Measurements from ENCODE around the gene RASGRF2. TPM values are rescaled to one million over a fixed set of nuclear protein-coding genes. Genes with fewer than 3 reads are reported as not detected.

Gene RASGRF2
- total RNA-seq, 1 donor from 2014 or later = 4.8 TPM

DNA sequence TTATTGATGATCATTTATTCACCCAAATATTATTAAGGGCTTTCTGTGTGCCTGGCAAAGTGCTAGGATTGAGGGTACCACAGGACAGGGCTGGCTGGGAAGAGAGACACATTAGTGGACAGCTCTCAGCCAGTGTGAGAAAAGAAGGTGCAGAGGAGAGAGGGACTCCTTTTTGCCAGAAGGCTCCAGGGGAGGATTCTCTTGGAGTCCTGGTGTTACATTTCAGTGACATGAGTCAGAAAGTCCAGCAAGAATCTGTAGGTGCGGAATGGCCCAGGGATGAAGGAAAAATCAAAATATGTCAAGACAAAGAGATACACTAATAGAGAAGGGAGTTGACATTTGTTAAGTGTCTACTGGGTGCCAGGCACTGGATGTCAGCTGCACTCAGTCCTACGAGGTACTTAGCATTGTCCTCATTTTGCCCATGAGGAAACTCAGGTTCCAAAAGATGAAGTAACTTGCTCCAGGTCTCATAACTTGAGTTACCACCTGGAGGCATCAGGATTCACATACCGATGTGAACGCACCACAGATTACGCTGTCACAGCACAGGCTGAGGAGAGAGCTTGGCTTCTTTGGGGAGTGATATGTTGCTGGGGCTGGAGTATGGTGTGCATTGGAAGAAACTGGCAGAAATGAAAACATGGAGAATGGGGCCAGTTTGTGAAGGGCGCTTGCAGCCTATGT is 60.5 kb downstream of the RASGRF2 start:
- no peak overlapping the region for H3K4me3 ChIP-seq
- H3K9me3 ChIP-seq (replicated peaks) = no peaks in the 10 kb centered on the region
- intact Hi-C loops (cut with micrococcal nuclease) = no loop called here
- DNase-seq = no peak
- TF ChIP-seq, protein P1, sequence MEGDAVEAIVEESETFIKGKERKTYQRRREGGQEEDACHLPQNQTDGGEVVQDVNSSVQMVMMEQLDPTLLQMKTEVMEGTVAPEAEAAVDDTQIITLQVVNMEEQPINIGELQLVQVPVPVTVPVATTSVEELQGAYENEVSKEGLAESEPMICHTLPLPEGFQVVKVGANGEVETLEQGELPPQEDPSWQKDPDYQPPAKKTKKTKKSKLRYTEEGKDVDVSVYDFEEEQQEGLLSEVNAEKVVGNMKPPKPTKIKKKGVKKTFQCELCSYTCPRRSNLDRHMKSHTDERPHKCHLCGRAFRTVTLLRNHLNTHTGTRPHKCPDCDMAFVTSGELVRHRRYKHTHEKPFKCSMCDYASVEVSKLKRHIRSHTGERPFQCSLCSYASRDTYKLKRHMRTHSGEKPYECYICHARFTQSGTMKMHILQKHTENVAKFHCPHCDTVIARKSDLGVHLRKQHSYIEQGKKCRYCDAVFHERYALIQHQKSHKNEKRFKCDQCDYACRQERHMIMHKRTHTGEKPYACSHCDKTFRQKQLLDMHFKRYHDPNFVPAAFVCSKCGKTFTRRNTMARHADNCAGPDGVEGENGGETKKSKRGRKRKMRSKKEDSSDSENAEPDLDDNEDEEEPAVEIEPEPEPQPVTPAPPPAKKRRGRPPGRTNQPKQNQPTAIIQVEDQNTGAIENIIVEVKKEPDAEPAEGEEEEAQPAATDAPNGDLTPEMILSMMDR (IDR thresholded peaks at IDR 0.05; ENCODE audit: borderline replicate concordance) = no peak
- no peak overlapping the region for H3K27ac ChIP-seq (replicated peaks)
- H3K4me1 ChIP-seq = peaks cover 12% of the 10 kb centered on the region
- peaks cover 8% of the 10 kb centered on the region for H3K27me3 ChIP-seq (ENCODE audit: low read depth)
- H3K36me3 ChIP-seq = no peaks in the 10 kb centered on the region

GRCh38 chr5:81021486-81021885 is 61.3 kb downstream of the RASGRF2 start:
- no peak for DNase-seq
- H3K4me3 ChIP-seq = no peak overlapping the region
- H3K27ac ChIP-seq (replicated peaks) = no peak overlapping the region
- no peaks in the 10 kb centered on the region for H3K9me3 ChIP-seq (replicated peaks)
- H3K27me3 ChIP-seq (ENCODE audit: low read depth) = peaks cover 8% of the 10 kb centered on the region
- TF ChIP-seq, protein P1 (IDR thresholded peaks at IDR 0.05; ENCODE audit: borderline replicate concordance) = no peak
- peaks cover 12% of the 10 kb centered on the region for H3K4me1 ChIP-seq
- intact Hi-C loops (cut with micrococcal nuclease) = no loop called here
- no peaks in the 10 kb centered on the region for H3K36me3 ChIP-seq

DNA sequence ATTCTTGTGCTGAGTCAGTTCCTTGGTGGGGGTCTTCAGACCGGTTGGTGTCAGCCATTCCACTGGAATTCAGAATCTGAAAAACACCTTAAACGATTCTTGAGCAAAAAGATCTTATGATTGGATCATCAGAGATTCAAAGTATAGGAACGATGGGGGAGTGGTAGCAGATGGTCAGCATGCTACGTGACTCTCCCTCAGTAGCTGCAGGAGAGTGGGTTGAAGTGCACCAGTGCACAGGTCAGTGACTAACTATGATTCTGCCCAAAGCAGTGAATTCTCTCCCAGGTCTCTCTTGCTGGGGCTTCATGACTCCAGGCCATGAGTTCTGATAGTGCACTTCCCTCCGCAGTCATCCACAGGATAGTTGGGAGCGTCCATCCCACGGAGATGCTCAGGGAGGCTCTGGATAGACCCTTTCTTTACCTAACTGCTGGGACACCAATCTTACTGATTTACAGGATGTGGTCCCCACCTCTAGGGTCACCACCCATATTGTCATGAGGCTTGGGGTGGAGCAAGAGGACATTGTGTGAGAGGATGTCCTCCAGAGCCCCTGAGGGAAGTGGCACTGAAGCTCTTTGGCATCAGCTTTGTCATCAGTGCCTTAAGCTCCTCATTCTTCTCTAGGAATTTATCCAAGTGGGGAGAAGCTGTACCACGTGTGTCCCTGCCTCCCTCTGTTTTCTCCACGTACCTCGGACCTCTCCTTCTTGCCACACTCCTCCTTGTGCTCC is 62.0 kb downstream of the RASGRF2 start:
- peaks cover 12% of the 10 kb centered on the region for H3K4me1 ChIP-seq
- no peaks in the 10 kb centered on the region for H3K9me3 ChIP-seq (replicated peaks)
- no peak overlapping the region for H3K4me3 ChIP-seq
- H3K27me3 ChIP-seq (ENCODE audit: low read depth) = peaks cover 8% of the 10 kb centered on the region
- DNase-seq = no peak
- peak overlapping the region; percentile 48 for H3K27ac ChIP-seq (replicated peaks)
- intact Hi-C loops (cut with micrococcal nuclease) = no loop called here
- no peaks in the 10 kb centered on the region for H3K36me3 ChIP-seq
- TF ChIP-seq, protein P1 (IDR thresholded peaks at IDR 0.05; ENCODE audit: borderline replicate concordance) = no peak

GRCh38 chr5:81022688-81023084 is 62.5 kb downstream of the RASGRF2 start:
- Histone ChIP-seq H3K36me3 (no peaks in the 10 kb centered on the region), H3K27me3 (ENCODE audit: low read depth) (peaks cover 8% of the 10 kb centered on the region), H3K4me3 (no peak overlapping the region), H3K9me3 (replicated peaks) (no peaks in the 10 kb centered on the region), H3K4me1 (peaks cover 12% of the 10 kb centered on the region), H3K27ac (replicated peaks) (peak overlapping the region; percentile 48)
- TF ChIP-seq, protein P1 (IDR thresholded peaks at IDR 0.05; ENCODE audit: borderline replicate concordance) = no peak
- intact Hi-C loops (cut with micrococcal nuclease) = no loop called here
- DNase-seq = no peak

DNA sequence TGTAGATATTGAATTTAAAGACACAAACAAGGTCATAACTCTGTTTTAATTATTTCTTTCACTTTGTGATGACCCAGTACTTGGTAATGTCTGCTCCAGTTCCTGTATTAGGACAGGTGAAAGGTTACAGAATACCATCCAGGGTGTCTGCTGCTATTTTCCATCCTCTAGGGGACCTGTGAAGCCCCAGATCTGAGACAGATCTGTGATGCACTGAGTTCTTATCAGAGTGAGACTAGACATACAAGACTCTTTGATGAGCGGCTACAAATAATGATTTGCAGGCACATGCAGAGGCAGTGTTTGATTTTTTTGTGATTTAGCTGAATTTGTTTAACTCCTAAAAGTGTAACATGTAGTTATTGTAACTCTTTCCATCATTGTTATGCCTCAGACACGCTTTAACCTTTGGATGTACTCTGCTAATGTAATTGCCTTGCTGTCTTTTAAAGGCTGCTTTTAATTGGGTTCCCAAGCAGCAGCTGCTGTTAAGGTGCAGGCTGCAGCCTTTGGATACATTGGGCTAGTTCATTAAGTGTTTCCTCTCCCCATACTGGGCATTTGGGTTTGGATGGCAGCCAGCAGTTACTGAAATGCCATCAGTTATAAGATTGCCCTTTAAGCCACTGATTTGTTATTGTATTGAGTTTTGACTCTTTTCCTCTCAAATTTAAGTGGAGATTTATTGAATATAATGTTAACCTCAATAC is 63.3 kb downstream of the RASGRF2 start:
- no peaks in the 10 kb centered on the region for H3K36me3 ChIP-seq
- intact Hi-C loops (cut with micrococcal nuclease) = no loop called here
- H3K9me3 ChIP-seq (replicated peaks) = peaks cover under 1% of the 10 kb centered on the region
- H3K27ac ChIP-seq (replicated peaks) = peak overlapping the region; percentile 48
- H3K4me1 ChIP-seq = peaks cover 12% of the 10 kb centered on the region
- TF ChIP-seq, protein P1 (IDR thresholded peaks at IDR 0.05; ENCODE audit: borderline replicate concordance) = no peak
- DNase-seq = no peak
- peaks cover 8% of the 10 kb centered on the region for H3K27me3 ChIP-seq (ENCODE audit: low read depth)
- no peak overlapping the region for H3K4me3 ChIP-seq
